ENCODE results near the gene TNFAIP8L1.

DNA sequence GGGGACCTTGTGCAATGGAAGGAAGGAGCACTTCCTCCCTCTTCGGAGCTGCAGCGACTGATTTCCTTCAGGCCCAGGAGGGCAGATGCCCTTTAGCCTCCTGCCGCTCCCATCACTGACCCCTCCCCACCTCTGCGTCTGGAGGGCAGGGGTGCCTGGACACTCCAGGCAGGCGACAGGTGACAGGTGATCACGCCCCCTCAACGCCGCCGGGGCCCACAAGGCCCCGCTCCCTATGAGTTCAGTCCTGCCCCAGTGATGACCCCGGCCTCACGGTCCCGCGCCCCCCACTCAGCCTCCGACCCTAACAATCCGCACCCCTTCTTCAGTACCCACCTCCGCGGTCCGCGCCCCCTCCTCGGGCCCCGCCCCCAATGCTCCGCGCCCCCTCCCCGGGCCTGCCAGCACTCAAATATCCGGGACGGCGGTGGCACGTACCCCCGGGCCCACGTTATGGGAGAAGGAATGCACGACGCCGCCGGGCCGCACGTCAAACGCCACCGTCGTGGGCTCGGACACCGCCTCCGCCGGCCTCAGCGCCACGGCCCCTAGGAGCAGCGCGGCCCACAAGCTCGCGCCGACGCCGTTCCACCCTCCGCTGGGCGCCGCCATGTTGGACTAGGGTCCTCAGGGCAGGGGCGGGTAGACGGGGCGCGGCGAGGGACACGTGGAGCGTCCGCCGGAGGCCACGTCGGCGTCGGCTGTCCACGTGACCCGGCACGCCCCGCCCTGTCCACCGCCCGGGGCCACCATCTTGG is 30.6 kb downstream of the TNFAIP8L1 start, which contains the start of gene MYDGF:
- TF ChIP-seq CTCF (conservative IDR thresholded peaks at IDR 0.05; ENCODE audit: low read depth, low read length), result no peak
- no peak for TF ChIP-seq EZH2 (IDR thresholded peaks at IDR 0.05; ENCODE audit: low read length, unreplicated experiment)
- TF ChIP-seq EZH2phosphoT487 (IDR thresholded peaks at IDR 0.05; ENCODE audit: borderline replicate concordance, low read length), result no peak

All from PC-3 (cell line).